ENCODE measurements around the gene C16orf46.

DNA sequence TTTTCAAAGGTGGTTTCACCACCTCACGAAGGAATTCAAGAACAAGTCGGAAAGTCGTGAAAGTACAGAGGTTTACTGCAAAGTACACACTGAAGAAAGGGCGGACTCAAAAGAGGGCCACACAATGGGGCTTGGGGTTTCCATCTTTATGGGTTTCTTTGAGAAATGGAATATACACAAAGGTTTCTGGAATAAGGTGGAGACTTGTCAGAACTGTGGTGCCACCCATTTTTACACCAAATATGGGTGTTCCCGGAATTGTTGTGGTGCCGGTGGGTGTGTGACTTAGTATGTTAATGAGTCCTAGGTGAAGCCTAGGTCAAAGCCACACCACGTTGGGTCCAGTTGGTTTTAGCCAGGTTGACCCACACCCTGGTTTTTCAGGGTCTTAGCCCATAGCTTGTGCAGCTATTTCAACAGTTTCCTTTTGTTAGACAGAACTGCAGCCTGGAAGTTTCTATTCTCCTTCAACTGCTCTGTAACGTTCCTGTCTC, 19.7 kb upstream of the C16orf46 start:
- TF ChIP-seq, protein P1, sequence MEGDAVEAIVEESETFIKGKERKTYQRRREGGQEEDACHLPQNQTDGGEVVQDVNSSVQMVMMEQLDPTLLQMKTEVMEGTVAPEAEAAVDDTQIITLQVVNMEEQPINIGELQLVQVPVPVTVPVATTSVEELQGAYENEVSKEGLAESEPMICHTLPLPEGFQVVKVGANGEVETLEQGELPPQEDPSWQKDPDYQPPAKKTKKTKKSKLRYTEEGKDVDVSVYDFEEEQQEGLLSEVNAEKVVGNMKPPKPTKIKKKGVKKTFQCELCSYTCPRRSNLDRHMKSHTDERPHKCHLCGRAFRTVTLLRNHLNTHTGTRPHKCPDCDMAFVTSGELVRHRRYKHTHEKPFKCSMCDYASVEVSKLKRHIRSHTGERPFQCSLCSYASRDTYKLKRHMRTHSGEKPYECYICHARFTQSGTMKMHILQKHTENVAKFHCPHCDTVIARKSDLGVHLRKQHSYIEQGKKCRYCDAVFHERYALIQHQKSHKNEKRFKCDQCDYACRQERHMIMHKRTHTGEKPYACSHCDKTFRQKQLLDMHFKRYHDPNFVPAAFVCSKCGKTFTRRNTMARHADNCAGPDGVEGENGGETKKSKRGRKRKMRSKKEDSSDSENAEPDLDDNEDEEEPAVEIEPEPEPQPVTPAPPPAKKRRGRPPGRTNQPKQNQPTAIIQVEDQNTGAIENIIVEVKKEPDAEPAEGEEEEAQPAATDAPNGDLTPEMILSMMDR (conservative IDR thresholded peaks at IDR 0.05; ENCODE audit: low read length), result no peak
- no peak for TF ChIP-seq EZH2phosphoT487 (IDR thresholded peaks at IDR 0.05; ENCODE audit: borderline replicate concordance)
